ENCODE data around the gene CREBZF.
A peak's percentile ranks its signal among the peaks of the same experiment; 100 is the strongest.
"Not testable (repeated sequence)": the region's sequence is repeated elsewhere in the genome, so short reads cannot be mapped to it uniquely, and the experiment has no call there.

Gene CREBZF

GRCh38 chr11:85627998-85628770 lies 36.7 kb downstream of the CREBZF start, which contains the start of gene TMEM126B:
Gene TMEM126B (plus strand): TSS chr11:85628593. CDS start chr11:85628608, 15 bp downstream.
- peak; percentile 83 to 87 (median 84) for DNase-seq (ENCODE audit: low read depth in 3 of 3, low spot score in 1 of 3)

GRCh38 chr11:85627332-85627997 lies 37.5 kb downstream of the CREBZF start, which contains the start of gene DLG2:
Gene DLG2 (minus strand): TSS chr11:85627344.
- no peak for DNase-seq (ENCODE audit: low read depth in 3 of 3, low spot score in 1 of 3)

- DNase-seq (ENCODE audit: low read depth in 3 of 3, low spot score in 1 of 3) = no peak
Measured at GRCh38 chr11:85626496-85626895, 38.4 kb downstream of the CREBZF start.

- DNase-seq (ENCODE audit: low read depth in 3 of 3, low spot score in 1 of 3) = no peak
Measured at GRCh38 chr11:85620256-85620655, 44.7 kb downstream of the CREBZF start.

GRCh38 chr11:85619499-85619898 lies 45.4 kb downstream of the CREBZF start:
- no peak for DNase-seq (ENCODE audit: low read depth in 3 of 3, low spot score in 1 of 3)

- DNase-seq (ENCODE audit: low read depth in 3 of 3, low spot score in 1 of 3) = not testable (repeated sequence)
Measured at GRCh38 chr11:85611643-85612042, 53.3 kb downstream of the CREBZF start.
